Calu3 (cell line): ENCODE data around the gene LRP8. TPM values are rescaled to one million over a fixed set of nuclear protein-coding genes. Genes with fewer than 3 reads are reported as not detected.

Source experiments
- BruUV-seq: library from RNA; stranded (reverse); fragments of 400-500 nt; replicated peaks from 2 replicates; lab custom pipeline; 2021; lab: Mats Ljungman, UMichigan
- CTCF ChIA-PET: fragments of 300-600 bp; sonication (Branson Sonifier 250); formaldehyde crosslinking; loops from one replicate; lab custom pipeline; 2022; ENCODE audit warnings: antibody characterized with exemption; lab: Charles Lee
- DNase-seq: peaks from one replicate; pipeline ENCODE4 v3.0.0; 2022
- H3K27ac Mint-ChIP-seq: one replicate; pipeline ENCODE4 v1.8.0; 2022; ENCODE audit warnings: mixed read lengths; ENCODE audit not compliant: unreplicated experiment
- H3K27me3 Mint-ChIP-seq: one replicate; pipeline ENCODE4 v1.8.0; 2022; ENCODE audit warnings: mixed read lengths; ENCODE audit not compliant: unreplicated experiment
- H3K36me3 Mint-ChIP-seq: one replicate; pipeline ENCODE4 v1.8.0; 2022; ENCODE audit warnings: mild to moderate bottlenecking, moderate library complexity, mixed read lengths; ENCODE audit not compliant: insufficient read depth, unreplicated experiment
- H3K4me1 Mint-ChIP-seq: one replicate; pipeline ENCODE4 v1.8.0; 2022; ENCODE audit warnings: mild to moderate bottlenecking, low read depth, mixed read lengths; ENCODE audit not compliant: unreplicated experiment
- H3K4me3 Mint-ChIP-seq: one replicate; pipeline ENCODE4 v1.8.0; 2022; ENCODE audit warnings: mild to moderate bottlenecking, low read depth, moderate library complexity, mixed read lengths; ENCODE audit not compliant: unreplicated experiment
- H3K9me3 Mint-ChIP-seq: one replicate; pipeline ENCODE4 v1.8.0; 2022; ENCODE audit warnings: low read depth, mixed read lengths; ENCODE audit not compliant: unreplicated experiment
- CTCF ChIP-seq: fragments of 200-600 bp; IDR thresholded peaks from one replicate; pipeline ENCODE4 v1.8.0; 2022; ENCODE audit warnings: antibody characterized with exemption; ENCODE audit not compliant: unreplicated experiment
- intact Hi-C: fragments of 100-400 bp; cut with micrococcal nuclease; formaldehyde crosslinking; loops from one replicate; pipeline ENCODE4 v1.10.0; 2022; ENCODE audit not compliant: unreplicated experiment
- total RNA-seq: library from RNA; stranded (reverse); gene quantifications from 2 replicates; pipeline ENCODE4 v1.2.3, GENCODE V29; 2022

Gene LRP8
- total RNA-seq, 1 experiment from 2014 or later: 104 TPM

- no peak for DNase-seq
- Mint-ChIP-seq H3K27me3 (no peaks in the 10 kb centered on the region), H3K27ac (no peak overlapping the region), H3K4me1 (peaks cover 7% of the 10 kb centered on the region), H3K9me3 (no peaks in the 10 kb centered on the region), H3K36me3 (peaks cover 8% of the 10 kb centered on the region), H3K4me3 (no peak overlapping the region)
- intact Hi-C loops: no loop called here
- CTCF ChIA-PET: no interaction called here
- no peak for TF ChIP-seq CTCF
- BruUV-seq: no TSS peak
Observed at GRCh38 chr1:53296117-53296749, 31.6 kb downstream of the LRP8 start.

DNA sequence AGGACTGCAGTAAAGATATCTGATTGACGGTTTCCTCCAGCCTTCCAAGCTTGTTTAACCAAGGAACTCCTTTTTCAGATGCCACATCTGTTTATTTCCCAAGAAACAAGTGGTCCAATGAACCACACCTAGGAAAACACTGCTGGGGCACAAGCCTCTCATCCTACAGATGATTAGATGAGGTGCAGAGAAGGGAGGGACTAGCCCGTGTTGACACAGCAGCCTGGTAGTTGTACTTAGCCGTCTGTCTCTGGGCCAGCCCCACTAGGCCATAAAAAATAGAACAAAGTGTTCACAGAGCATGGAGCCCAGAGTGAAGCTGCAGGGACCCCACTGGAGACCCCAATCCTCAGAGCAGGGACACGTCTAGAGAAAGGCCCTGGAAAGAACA lies 32.1 kb downstream of the LRP8 start:
- no peak for DNase-seq
- intact Hi-C loops: no loop called here
- Mint-ChIP-seq H3K36me3 (peaks cover 8% of the 10 kb centered on the region), H3K4me1 (peaks cover 7% of the 10 kb centered on the region), H3K27ac (no peak overlapping the region), H3K9me3 (no peaks in the 10 kb centered on the region), H3K27me3 (no peaks in the 10 kb centered on the region), H3K4me3 (no peak overlapping the region)
- no TSS peak for BruUV-seq
- CTCF ChIA-PET: no interaction called here
- no peak for TF ChIP-seq CTCF

DNA sequence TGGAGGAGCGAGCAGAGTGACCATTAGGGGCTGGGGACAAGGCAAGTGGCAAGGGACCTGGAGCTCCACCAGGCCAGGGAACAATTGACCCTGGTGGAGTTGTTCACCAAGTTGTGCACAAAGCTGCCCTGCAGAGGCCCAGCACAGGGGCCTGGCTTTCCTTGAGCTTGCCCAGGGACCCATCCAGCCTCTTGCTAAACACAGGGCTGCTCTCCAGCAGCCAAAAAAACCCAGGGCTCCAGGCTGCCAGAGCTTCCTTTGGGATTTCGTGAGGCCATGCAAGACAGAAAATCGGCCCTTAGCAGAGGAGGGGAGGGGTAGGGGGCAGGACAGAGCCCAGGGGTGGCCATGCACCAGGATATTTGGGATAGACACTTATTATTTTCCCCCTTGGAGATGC lies 32.6 kb downstream of the LRP8 start:
- H3K27me3 Mint-ChIP-seq: no peaks in the 10 kb centered on the region
- intact Hi-C loops: no loop called here
- no peak overlapping the region for H3K27ac Mint-ChIP-seq

GRCh38 chr1:53294567-53294966 lies 33.3 kb downstream of the LRP8 start:
- intact Hi-C loops: no loop called here
- CTCF ChIA-PET: no interaction called here
- Mint-ChIP-seq H3K4me1 (no peaks in the 10 kb centered on the region), H3K27ac (no peak overlapping the region), H3K27me3 (no peaks in the 10 kb centered on the region), H3K9me3 (no peaks in the 10 kb centered on the region), H3K4me3 (no peak overlapping the region), H3K36me3 (peaks cover 8% of the 10 kb centered on the region)
- TF ChIP-seq CTCF: no peak
- BruUV-seq: no TSS peak
- no peak for DNase-seq

More for the DNA sequence above, 32.6 kb downstream of the LRP8 start:
- peaks cover 7% of the 10 kb centered on the region for H3K4me1 Mint-ChIP-seq
- peaks cover 8% of the 10 kb centered on the region for H3K36me3 Mint-ChIP-seq
- CTCF ChIA-PET: no interaction called here
- no peaks in the 10 kb centered on the region for H3K9me3 Mint-ChIP-seq
- H3K4me3 Mint-ChIP-seq: no peak overlapping the region
- no peak for TF ChIP-seq CTCF
- BruUV-seq: no TSS peak
- no peak for DNase-seq
